H1 (cell line): ENCODE measurements around the gene WDR37. TPM values are rescaled to one million over a fixed set of nuclear protein-coding genes. Genes with fewer than 3 reads are reported as not detected.
A peak's percentile ranks its signal among the peaks of the same experiment; 100 is the strongest.

Experiments used
- CTCF ChIA-PET: fragments of 300-600 bp; sonication (Branson Sonifier 250); formaldehyde crosslinking; loops from one replicate; lab custom pipeline; 2021; ENCODE audit not compliant: partially characterized antibody; lab: Charles Lee
- POLR2A ChIA-PET: fragments of 300-600 bp; sonication (Branson Sonifier 250); formaldehyde crosslinking; loops from one replicate; lab custom pipeline; 2021; ENCODE audit warnings: inconsistent platforms; ENCODE audit not compliant: partially characterized antibody; lab: Charles Lee
- DNase-seq, 2 experiments: peaks; one replicate each; pipeline versions ENCODE4 v3.0.0 to v3.0.0-alpha.2; 2010 to 2022; ENCODE audit warnings: low spot score in 2 of 2, low read depth in 1 of 2, mixed read lengths in 1 of 2
- FAIRE-seq: peaks from 2 replicates; lab custom pipeline; 2011; peaks lifted over from hg19 to GRCh38; lab: Jason Lieb, UNC
- H2AFZ ChIP-seq: 2 replicates; pipeline ENCODE4 v1.8.1; 2012; ENCODE audit warnings: low read length, inconsistent platforms
- H2AK5ac ChIP-seq: 2 replicates; pipeline ENCODE4 v1.6.1; 2013; ENCODE audit warnings: low read depth, low read length
- H2BK120ac ChIP-seq: replicated peaks from 2 replicates; pipeline ENCODE3; 2013; ENCODE audit warnings: low read depth, low read length, inconsistent platforms
- H2BK12ac ChIP-seq: 2 replicates; pipeline ENCODE4 v1.6.1; 2013; ENCODE audit warnings: low read depth, low read length
- H2BK15ac ChIP-seq: 2 replicates; pipeline ENCODE4 v1.6.1; 2013; ENCODE audit warnings: low read length
- H2BK20ac ChIP-seq: 2 replicates; pipeline ENCODE4 v1.6.1; 2013; ENCODE audit warnings: low read length
- H2BK5ac ChIP-seq: 2 replicates; pipeline ENCODE4 v1.6.1; 2013; ENCODE audit warnings: low read depth, low read length
- H3K14ac ChIP-seq: 2 replicates; pipeline ENCODE4 v1.6.1; 2013; ENCODE audit warnings: inconsistent platforms; ENCODE audit not compliant: insufficient read length
- H3K18ac ChIP-seq: 2 replicates; pipeline ENCODE4 v1.6.1; 2013; ENCODE audit warnings: low read length; ENCODE audit errors: extremely low read depth
- H3K23ac ChIP-seq: 2 replicates; pipeline ENCODE4 v1.6.1; 2013; ENCODE audit warnings: inconsistent platforms; ENCODE audit not compliant: insufficient read length
- H3K23me2 ChIP-seq: 2 replicates; pipeline ENCODE4 v1.6.1; 2013; ENCODE audit warnings: low read depth, low read length
- H3K27ac ChIP-seq: 2 replicates; pipeline ENCODE4 v1.6.1; 2011; ENCODE audit warnings: low read depth, low read length, inconsistent platforms
- H3K27me3 ChIP-seq, 4 experiments: replicated peaks in 1 of 4; 1 replicate in 1 of 4; 2 replicates in 3 of 4; pipeline versions ENCODE4 v1.6.1 to v1.8.1; 2011 to 2013; ENCODE audit warnings: low read length in 3 of 4, mild to moderate bottlenecking in 3 of 4, inconsistent platforms in 2 of 4, mixed read lengths in 2 of 4, moderate library complexity in 1 of 4; ENCODE audit not compliant: control insufficient read depth in 3 of 4, insufficient read depth in 3 of 4; ENCODE audit errors: extremely low read depth in 1 of 4
- H3K36me3 ChIP-seq, 4 experiments: 2 replicates each; pipeline versions ENCODE4 v1.6.1 to v1.8.1; 2011 to 2013; ENCODE audit warnings: mild to moderate bottlenecking in 4 of 4, low read length in 3 of 4, moderate library complexity in 2 of 4, control low read depth in 1 of 4, inconsistent platforms in 1 of 4; ENCODE audit not compliant: insufficient read depth in 4 of 4, control insufficient read depth in 2 of 4
- H3K4ac ChIP-seq: replicated peaks from 2 replicates; pipeline ENCODE3; 2013; ENCODE audit warnings: low read length, low read depth, mixed read lengths, inconsistent platforms; ENCODE audit not compliant: insufficient read length
- H3K4me1 ChIP-seq, 4 experiments: replicated peaks in 1 of 4; 1 replicate in 1 of 4; 2 replicates in 3 of 4; pipeline versions ENCODE4 v1.6.1 to v1.8.1; 2011 to 2013; ENCODE audit warnings: low read length in 3 of 4, inconsistent platforms in 2 of 4, mixed read lengths in 1 of 4; ENCODE audit not compliant: insufficient read depth in 4 of 4, control insufficient read depth in 3 of 4
- H3K4me2 ChIP-seq, 2 experiments: 2 replicates each; pipeline versions ENCODE4 v1.6.1 to v1.8.1; 2011 to 2013; ENCODE audit warnings: low read depth in 2 of 2, low read length in 2 of 2, control low read depth in 1 of 2, inconsistent platforms in 1 of 2, mild to moderate bottlenecking in 1 of 2; ENCODE audit not compliant: insufficient read depth in 1 of 2
- H3K4me3 ChIP-seq, 4 experiments: fragments of 200-600, 300-600 bp in 1 of 4; sonication (generic), shearing (Covaris generic), sonication (Bioruptor Twin) in 1 of 4; 2 replicates each; pipeline versions ENCODE4 v1.5.1 to v1.8.1; 2011 to 2016; ENCODE audit warnings: low read length in 4 of 4, low read depth in 3 of 4, control low read depth in 2 of 4, inconsistent platforms in 2 of 4, mild to moderate bottlenecking in 2 of 4, mixed read lengths in 1 of 4, moderate library complexity in 1 of 4; ENCODE audit not compliant: insufficient read depth in 2 of 4; ENCODE audit errors: extremely low read depth in 1 of 4
- H3K56ac ChIP-seq: replicated peaks from 2 replicates; pipeline ENCODE3; 2013; ENCODE audit warnings: low read depth, mild to moderate bottlenecking, mixed read lengths, low read length, inconsistent platforms; ENCODE audit not compliant: insufficient read length
- H3K79me1 ChIP-seq: 2 replicates; pipeline ENCODE4 v1.6.1; 2013; ENCODE audit warnings: low read depth, low read length, control low read depth
- H3K79me2 ChIP-seq, 2 experiments: 2 replicates each; pipeline versions ENCODE4 v1.6.1 to v1.8.1; 2012 to 2013; ENCODE audit warnings: low read length in 2 of 2, mild to moderate bottlenecking in 2 of 2, inconsistent platforms in 1 of 2; ENCODE audit not compliant: insufficient read depth in 2 of 2, control insufficient read depth in 1 of 2
- H3K9ac ChIP-seq, 4 experiments: replicated peaks in 1 of 4; 1 replicate in 1 of 4; 2 replicates in 3 of 4; pipeline versions ENCODE4 v1.6.1 to v1.8.1; 2011 to 2013; ENCODE audit warnings: low read depth in 3 of 4, low read length in 3 of 4, control low read depth in 2 of 4, mild to moderate bottlenecking in 2 of 4, moderate library complexity in 2 of 4, inconsistent platforms in 1 of 4; ENCODE audit errors: extremely low read depth in 1 of 4
- H3K9me3 ChIP-seq, 2 experiments: 2 replicates each; pipeline versions ENCODE4 v1.6.1 to v1.8.1; 2012 to 2013; ENCODE audit warnings: mild to moderate bottlenecking in 2 of 2, moderate library complexity in 2 of 2, control low read depth in 1 of 2, inconsistent platforms in 1 of 2, low read depth in 1 of 2, low read length in 1 of 2, mixed read lengths in 1 of 2; ENCODE audit not compliant: insufficient read depth in 2 of 2
- H4K20me1 ChIP-seq, 2 experiments: replicated peaks in 1 of 2; 2 replicates each; pipeline versions ENCODE3 to v1.8.1; 2011 to 2013; ENCODE audit warnings: inconsistent platforms in 2 of 2, low read length in 2 of 2, mild to moderate bottlenecking in 1 of 2; ENCODE audit not compliant: insufficient read depth in 2 of 2, control insufficient read depth in 1 of 2
- H4K5ac ChIP-seq: 2 replicates; pipeline ENCODE4 v1.6.1; 2013; ENCODE audit warnings: low read length, low read depth, mixed read lengths, inconsistent platforms; ENCODE audit not compliant: insufficient read length
- H4K8ac ChIP-seq: 2 replicates; pipeline ENCODE4 v1.8.0; 2013; ENCODE audit warnings: mild to moderate bottlenecking, moderate library complexity, low read length, inconsistent platforms; ENCODE audit not compliant: insufficient read depth; ENCODE audit errors: extremely low read depth
- H4K91ac ChIP-seq: replicated peaks from 2 replicates; pipeline ENCODE3; 2013; ENCODE audit warnings: low read length, mixed read lengths, inconsistent platforms; ENCODE audit not compliant: insufficient read length
- BRCA1 ChIP-seq: IDR thresholded peaks from 2 replicates; pipeline ENCODE4 v1.6.1; 2012; ENCODE audit warnings: low read depth, low read length, improper control_type of control experiment
- CTBP2 ChIP-seq: IDR thresholded peaks from 2 replicates; pipeline ENCODE4 v1.7.0; 2011; ENCODE audit warnings: borderline replicate concordance, mild to moderate bottlenecking, moderate library complexity, mixed read lengths, low read length; ENCODE audit not compliant: insufficient read depth, insufficient read length
- FOSL1 ChIP-seq: IDR thresholded peaks from 2 replicates; pipeline ENCODE4 v1.6.1; 2011; ENCODE audit warnings: mild to moderate bottlenecking, low read depth, low read length, moderate library complexity; ENCODE audit not compliant: insufficient read depth
- GABPA ChIP-seq: IDR thresholded peaks from 2 replicates; pipeline ENCODE4 v1.6.1; 2011; ENCODE audit warnings: mild to moderate bottlenecking, low read length, moderate library complexity, borderline replicate concordance; ENCODE audit not compliant: insufficient read depth
- JUND ChIP-seq: IDR thresholded peaks from 2 replicates; pipeline ENCODE4 v1.6.1; 2011; ENCODE audit warnings: mild to moderate bottlenecking, improper control_type of control experiment, low read length
- KDM5A ChIP-seq: fragments of 200-600 bp; IDR thresholded peaks from 2 replicates; pipeline ENCODE4 v1.7.1; 2012; ENCODE audit warnings: mild to moderate bottlenecking, low read length, inconsistent platforms, mixed read lengths
- MAFK ChIP-seq: IDR thresholded peaks from 2 replicates; pipeline ENCODE4 v1.6.1; 2012; ENCODE audit warnings: low read depth, mild to moderate bottlenecking, improper control_type of control experiment, low read length
- MAX ChIP-seq: IDR thresholded peaks from 2 replicates; pipeline ENCODE4 v1.6.1; 2012; ENCODE audit warnings: inconsistent platforms
- NANOG ChIP-seq: IDR thresholded peaks from 2 replicates; pipeline ENCODE4 v1.6.1; 2011; ENCODE audit warnings: low read length, low read depth, mild to moderate bottlenecking, inconsistent platforms; ENCODE audit not compliant: insufficient read depth, poor library complexity, severe bottlenecking
- SIN3A ChIP-seq, 2 experiments: IDR thresholded peaks in 1 of 2; conservative IDR thresholded peaks in 1 of 2; 2 replicates each; pipeline ENCODE4 v1.6.1; 2011 to 2012; ENCODE audit warnings: low read length in 2 of 2, improper control_type of control experiment in 1 of 2, low read depth in 1 of 2, mild to moderate bottlenecking in 1 of 2
- SP2 ChIP-seq: IDR thresholded peaks from 2 replicates; pipeline ENCODE4 v1.6.1; 2012; ENCODE audit warnings: mild to moderate bottlenecking, low read length, inconsistent platforms
- TAF1 ChIP-seq: IDR thresholded peaks from 2 replicates; pipeline ENCODE4 v1.6.1; 2011; ENCODE audit warnings: mild to moderate bottlenecking, low read depth, low read length
- WGBS, 2 experiments: shearing (Covaris generic) in 1 of 2; methylation state at CpG; one replicate each; pipeline versions ENCODE4 v1.1.6 to v1.1.7; 2013 to 2015; ENCODE audit warnings: low lambda C conversion rate in 2 of 2, mixed read lengths in 2 of 2, inconsistent platforms in 1 of 2, low coverage in 1 of 2, missing lambda C conversion rate in 1 of 2; ENCODE audit not compliant: insufficient replicate concordance in 2 of 2, insufficient coverage in 1 of 2, insufficient read length in 1 of 2; ENCODE audit errors: extremely low coverage in 1 of 2, missing lambda C conversion rate in 1 of 2; 5-methylcytosine and 5-hydroxymethylcytosine counted together
- polyA plus RNA-seq, 7 experiments: library from polyadenylated mRNA; depleted of rRNA in 3 of 7; stranded (reverse) in 5 of 7; unstranded in 2 of 7; fragments of >200 nt in 5 of 7; fragments of 200-250 nt in 2 of 7; gene quantifications; 1 replicate in 5 of 7; 2 replicates in 1 of 7; 4 replicates in 1 of 7; pipeline versions ENCODE4 v1.2.1 to v1.2.3, GENCODE V29; 2011 to 2013; ENCODE audit warnings: missing spikeins in 2 of 7, mixed read lengths in 2 of 7
- total RNA-seq: library from RNA; stranded (reverse); fragmentation: NEBNext Ultra II Directional; extraction: Animal tissue kit (Norgen Biotek cat#: 25700); gene quantifications from 2 replicates; pipeline ENCODE4 v1.2.1, GENCODE V29; 2021

The WDR37 gene
- total and polyA plus RNA-seq, 2 of the 8 experiments (the other 6 are each of a cell fraction or from before 2014, with no cell fraction given), result 9.6 to 12.0 TPM

DNA sequence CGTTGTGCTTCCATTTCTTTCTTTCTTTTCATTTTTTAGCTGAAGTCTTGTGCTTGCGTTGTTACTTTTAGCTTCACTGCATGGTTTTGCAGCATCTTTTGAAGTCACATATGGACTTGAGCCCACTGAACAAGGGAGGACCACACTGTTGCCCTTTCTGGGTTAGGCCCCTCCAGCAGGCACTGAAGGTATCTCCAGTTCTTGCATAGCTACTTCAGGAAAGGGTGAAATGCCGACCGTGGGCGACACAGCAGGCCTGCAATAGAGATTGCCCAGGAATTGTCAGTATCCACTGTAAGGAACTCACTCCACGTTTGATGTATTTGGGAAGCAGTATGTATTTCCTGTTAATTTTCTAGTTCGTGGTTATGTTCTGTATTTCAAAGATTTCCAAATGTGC, 85.1 kb downstream of the WDR37 start:
- no peak for FAIRE-seq
- WGBS, 2 experiments, result 83% methylated on average over 7 of the region's 7 CpGs; no CpG with 5 or more reads in 1 of the 2 experiments
- peak in 1 of 2 experiments; percentile 39 for DNase-seq

More for the DNA sequence above, 85.1 kb downstream of the WDR37 start:
- Histone ChIP-seq H4K5ac (no peak overlapping the region), H3K79me2 (no peaks in the 10 kb centered on the region), H2BK20ac (no peak overlapping the region), H3K27ac (no peak overlapping the region), H3K9ac (no peak overlapping the region), H2BK15ac (no peak overlapping the region), H2BK120ac (no peak overlapping the region), H3K36me3 (no peaks in the 10 kb centered on the region), H2AFZ (peak overlapping the region; percentile 72; the same call in 1 of the 2 replicates), H3K23ac (no peak overlapping the region), H3K18ac (no peak overlapping the region), H4K8ac (no peak overlapping the region), H3K4me1 (no peaks in the 10 kb centered on the region), H3K4me3 (no peak overlapping the region), H3K4me2 (no peak overlapping the region), H3K4ac (no peak overlapping the region), H3K56ac (no peak overlapping the region), H3K79me1 (no peaks in the 10 kb centered on the region), H3K27me3 (no peaks in the 10 kb centered on the region), H2AK5ac (no peak overlapping the region), H4K91ac (no peak overlapping the region), H3K14ac (no peak overlapping the region), H3K23me2 (no peaks in the 10 kb centered on the region), H4K20me1 (no peaks in the 10 kb centered on the region), H2BK12ac (no peak overlapping the region), H3K9me3 (peaks cover 0 to 2% of the 10 kb centered on the region in 2 experiments; a peak in 1 of 4 replicates), H2BK5ac (no peak overlapping the region)
- TF ChIP-seq SP2 (no peak), MAX (no peak), TAF1 (no peak), GABPA (no peak), CTBP2 (no peak), KDM5A (no peak), SIN3A (conservative IDR thresholded peaks at IDR 0.05 in 1 of 2, IDR thresholded peaks at IDR 0.05 in 1 of 2; ENCODE audit: low read depth in 1 of 2, low read length in 2 of 2) (no peak), NANOG (no peak), JUND (no peak), BRCA1 (no peak), MAFK (no peak), FOSL1 (no peak)
- POLR2A ChIA-PET, result no interaction called here
- CTCF ChIA-PET, result interaction anchor here (0.8 to 1.6 kb wide), 6 partner anchors 21 to 228 kb away, joined by 3 to 8 read pairs (median 4); no protein-coding TSS in a partner anchor
